ENCODE measurements around the gene LAMA2. TPM values are rescaled to one million over a fixed set of nuclear protein-coding genes. Genes with fewer than 3 reads are reported as not detected.

Gene LAMA2
- polyA plus RNA-seq, 1 donor from 2014 or later, result 2.5 TPM

GRCh38 chr6:128844598-128844997 is 38.3 kb upstream of the LAMA2 start:
- TF ChIP-seq EZH2 (IDR thresholded peaks at IDR 0.05; ENCODE audit: borderline replicate concordance, insufficient read depth, low read length, poor library complexity, severe bottlenecking), result no peak
- no peak for TF ChIP-seq RAD21 (conservative IDR thresholded peaks at IDR 0.05)
- TF ChIP-seq EP300 (conservative IDR thresholded peaks at IDR 0.05; ENCODE audit: poor library complexity, severe bottlenecking), result no peak
- no peak for TF ChIP-seq REST (IDR thresholded peaks at IDR 0.05; ENCODE audit: borderline replicate concordance)

GRCh38 chr6:128847431-128848210 is 35.3 kb upstream of the LAMA2 start:
- Histone ChIP-seq H3K27me3 (ENCODE audit: insufficient read depth, low read depth, low read length) (no peaks in the 10 kb centered on the region), H3K9me3 (ENCODE audit: low read length) (no peaks in the 10 kb centered on the region), H3K9me2 (ENCODE audit: insufficient read depth, low read length) (no peaks in the 10 kb centered on the region), H3K4me3 (ENCODE audit: low read length) (no peak overlapping the region), H3K27ac (ENCODE audit: low read length) (no peak overlapping the region), H3K9ac (ENCODE audit: low read length) (no peak overlapping the region), H3K79me2 (replicated peaks; ENCODE audit: insufficient read depth, low read length) (no peaks in the 10 kb centered on the region), H3F3A (ENCODE audit: insufficient read depth, low read length, poor library complexity, severe bottlenecking) (no peaks in the 10 kb centered on the region), H3K4me2 (ENCODE audit: low read length) (no peak overlapping the region), H2AFZ (ENCODE audit: low read depth, low read length) (no peak overlapping the region), H4K20me1 (ENCODE audit: insufficient read depth) (no peaks in the 10 kb centered on the region), H3K36me3 (ENCODE audit: insufficient read depth, low read length) (no peaks in the 10 kb centered on the region)
- TF ChIP-seq MXI1 (conservative IDR thresholded peaks at IDR 0.05; ENCODE audit: poor library complexity, severe bottlenecking) (no peak), RAD21 (conservative IDR thresholded peaks at IDR 0.05) (no peak), EP300 (conservative IDR thresholded peaks at IDR 0.05; ENCODE audit: poor library complexity, severe bottlenecking) (no peak), TAF1 (IDR thresholded peaks at IDR 0.05; ENCODE audit: low read depth) (no peak)

More at GRCh38 chr6:128844598-128844997, 38.3 kb upstream of the LAMA2 start:
- Histone ChIP-seq H3K9ac (ENCODE audit: low read length) (no peak overlapping the region), H3K9me2 (ENCODE audit: insufficient read depth, low read length) (no peaks in the 10 kb centered on the region), H3K4me2 (ENCODE audit: low read length) (no peak overlapping the region), H3F3A (ENCODE audit: insufficient read depth, low read length, poor library complexity, severe bottlenecking) (no peaks in the 10 kb centered on the region), H3K27ac (ENCODE audit: low read length) (no peak overlapping the region), H3K4me3 (ENCODE audit: low read length) (no peak overlapping the region), H3K27me3 (ENCODE audit: insufficient read depth, low read depth, low read length) (no peaks in the 10 kb centered on the region), H2AFZ (ENCODE audit: low read depth, low read length) (no peak overlapping the region), H4K20me1 (ENCODE audit: insufficient read depth) (no peaks in the 10 kb centered on the region), H3K36me3 (ENCODE audit: insufficient read depth, low read length) (no peaks in the 10 kb centered on the region), H3K79me2 (replicated peaks; ENCODE audit: insufficient read depth, low read length) (no peaks in the 10 kb centered on the region), H3K9me3 (ENCODE audit: low read length) (no peaks in the 10 kb centered on the region)

- no peaks in the 10 kb centered on the region for H3K9me2 ChIP-seq (ENCODE audit: insufficient read depth, low read length)
- H3K4me3 ChIP-seq (ENCODE audit: low read length), result no peak overlapping the region
- H2AFZ ChIP-seq (ENCODE audit: low read depth, low read length), result no peak overlapping the region
- TF ChIP-seq REST (IDR thresholded peaks at IDR 0.05; ENCODE audit: borderline replicate concordance), result no peak
- TF ChIP-seq EP300 (conservative IDR thresholded peaks at IDR 0.05; ENCODE audit: poor library complexity, severe bottlenecking), result peak; percentile 58
- no peak for TF ChIP-seq EZH2 (IDR thresholded peaks at IDR 0.05; ENCODE audit: borderline replicate concordance, insufficient read depth, low read length, poor library complexity, severe bottlenecking)
- TF ChIP-seq POLR2AphosphoS5 (IDR thresholded peaks at IDR 0.05), result peak; percentile 82
- no peaks in the 10 kb centered on the region for H3K27me3 ChIP-seq (ENCODE audit: insufficient read depth, low read depth, low read length)
- H3K4me2 ChIP-seq (ENCODE audit: low read length), result no peak overlapping the region
- H3K9ac ChIP-seq (ENCODE audit: low read length), result no peak overlapping the region
- no peak overlapping the region for H3K27ac ChIP-seq (ENCODE audit: low read length)
- H3F3A ChIP-seq (ENCODE audit: insufficient read depth, low read length, poor library complexity, severe bottlenecking), result no peaks in the 10 kb centered on the region
- H3K9me3 ChIP-seq (ENCODE audit: low read length), result no peaks in the 10 kb centered on the region
- no peaks in the 10 kb centered on the region for H3K36me3 ChIP-seq (ENCODE audit: insufficient read depth, low read length)
- no peaks in the 10 kb centered on the region for H3K79me2 ChIP-seq (replicated peaks; ENCODE audit: insufficient read depth, low read length)
- no peaks in the 10 kb centered on the region for H4K20me1 ChIP-seq (ENCODE audit: insufficient read depth)
These were observed 34.6 kb upstream of the LAMA2 start for GRCh38 chr6:128848212-128848935.
